ENCODE results near the gene PLTP. TPM values are rescaled to one million over a fixed set of nuclear protein-coding genes. Genes with fewer than 3 reads are reported as not detected.

Gene PLTP
- total RNA-seq, 1 donor from 2014 or later = 96.5 TPM

GRCh38 chr20:45850238-45850637 lies 61.7 kb downstream of the PLTP start:
- no peaks in the 10 kb centered on the region for H3K9me3 Mint-ChIP-seq
- no peak for TF ChIP-seq CTCF (conservative IDR thresholded peaks at IDR 0.05)
- H3K4me3 Mint-ChIP-seq = no peak overlapping the region
- H3K4me1 Mint-ChIP-seq (ENCODE audit: unreplicated experiment) = no peaks in the 10 kb centered on the region
- H3K27ac Mint-ChIP-seq = no peak overlapping the region
- no peaks in the 10 kb centered on the region for H3K27me3 Mint-ChIP-seq
- H3K36me3 Mint-ChIP-seq = no peaks in the 10 kb centered on the region
- no peak for DNase-seq (ENCODE audit: extremely low spot score, unreplicated experiment)

- H3K4me3 Mint-ChIP-seq = no peak overlapping the region
- no peaks in the 10 kb centered on the region for H3K9me3 Mint-ChIP-seq
- no peak overlapping the region for H3K27ac Mint-ChIP-seq
- no peaks in the 10 kb centered on the region for H3K4me1 Mint-ChIP-seq (ENCODE audit: unreplicated experiment)
- peaks cover 4% of the 10 kb centered on the region for H3K36me3 Mint-ChIP-seq
- no peaks in the 10 kb centered on the region for H3K27me3 Mint-ChIP-seq
- DNase-seq (ENCODE audit: extremely low spot score, unreplicated experiment) = no peak
- TF ChIP-seq CTCF (conservative IDR thresholded peaks at IDR 0.05) = no peak
Observed at GRCh38 chr20:45848969-45849582, 62.9 kb downstream of the PLTP start.

Other genes starting within 250 kb of the PLTP start
- gene WFDC11, start 241.9 kb downstream of the PLTP start, total RNA-seq (ENCODE audit: low replicate concordance) = not detected in 2 replicates
- gene WFDC13, start 210.1 kb downstream of the PLTP start, total RNA-seq (ENCODE audit: low replicate concordance) = not detected in 2 replicates
- not detected in 2 replicates for gene WFDC10B, start 207.1 kb downstream of the PLTP start, total RNA-seq (ENCODE audit: low replicate concordance)
- gene SPINT4, start 189.8 kb downstream of the PLTP start, total RNA-seq (ENCODE audit: low replicate concordance) = not detected in 2 replicates
- gene WFDC3, start 120.3 kb downstream of the PLTP start, total RNA-seq (ENCODE audit: low replicate concordance) = not detected in 2 replicates
- gene DNTTIP1, start 120.2 kb downstream of the PLTP start, total RNA-seq (ENCODE audit: low replicate concordance) = 26.5 and 32.9 TPM in 2 replicates
- 46.4 and 136 TPM in 2 replicates for gene UBE2C, start 99.5 kb downstream of the PLTP start, total RNA-seq (ENCODE audit: low replicate concordance)
- 2.1 TPM in 1 of 2 replicates, not detected in the other for gene TNNC2, start 84.8 kb downstream of the PLTP start, total RNA-seq (ENCODE audit: low replicate concordance)
- 12.2 and 16.4 TPM in 2 replicates for gene SNX21, start 78.4 kb downstream of the PLTP start, total RNA-seq (ENCODE audit: low replicate concordance)
- gene ACOT8, start 54.8 kb downstream of the PLTP start, total RNA-seq (ENCODE audit: low replicate concordance) = 20.6 and 21.3 TPM in 2 replicates
- gene ZSWIM3, start 54.5 kb downstream of the PLTP start, total RNA-seq (ENCODE audit: low replicate concordance) = 3.7 and 4.7 TPM in 2 replicates
- 17.1 and 17.3 TPM in 2 replicates for gene ZSWIM1, start 30.9 kb downstream of the PLTP start, total RNA-seq (ENCODE audit: low replicate concordance)
- gene SPATA25, start 24.5 kb downstream of the PLTP start, total RNA-seq (ENCODE audit: low replicate concordance) = 2.6 and 4.2 TPM in 2 replicates
- gene NEURL2, start 20.9 kb downstream of the PLTP start, total RNA-seq (ENCODE audit: low replicate concordance) = 6.4 TPM in 2 replicates
- 142 and 174 TPM in 2 replicates for gene CTSA, start 20.8 kb downstream of the PLTP start, total RNA-seq (ENCODE audit: low replicate concordance)
- gene PCIF1, start 22.5 kb upstream of the PLTP start, total RNA-seq (ENCODE audit: low replicate concordance) = 35.0 and 37.6 TPM in 2 replicates
- 19.9 and 23.6 TPM in 2 replicates for gene ZNF335, start 60.0 kb upstream of the PLTP start, total RNA-seq (ENCODE audit: low replicate concordance)
- gene MMP9, start 96.8 kb upstream of the PLTP start, total RNA-seq (ENCODE audit: low replicate concordance) = 0.53 TPM in 1 of 2 replicates, not detected in the other
- gene SLC12A5, start 117.1 kb upstream of the PLTP start, total RNA-seq (ENCODE audit: low replicate concordance) = 3.1 and 5.1 TPM in 2 replicates
- gene NCOA5, start 177.8 kb upstream of the PLTP start, total RNA-seq (ENCODE audit: low replicate concordance) = 43.5 and 48.6 TPM in 2 replicates
- 0.40 and 1.5 TPM in 2 replicates for gene CD40, start 206.2 kb upstream of the PLTP start, total RNA-seq (ENCODE audit: low replicate concordance)

Measured in type B pancreatic cell (in vitro differentiated cells).